HL-60 (cell line): ENCODE measurements around the gene AFAP1L2.

Experiments
- GABPA ChIP-seq: IDR thresholded peaks from 2 replicates; pipeline ENCODE4 v1.6.1; 2012; ENCODE audit warnings: low read depth
- POLR2AphosphoS5 ChIP-seq: IDR thresholded peaks from 2 replicates; pipeline ENCODE4 v1.6.1; 2012; ENCODE audit warnings: low read depth
- REST ChIP-seq: IDR thresholded peaks from 2 replicates; pipeline ENCODE4 v1.6.1; 2012; ENCODE audit warnings: low read depth; ENCODE audit not compliant: insufficient replicate concordance
- TF ChIP-seq, protein P1 (sequence below): IDR thresholded peaks from one replicate; pipeline ENCODE4 v1.5.1; 2011; ENCODE audit warnings: low read length, control low read depth, inconsistent platforms; ENCODE audit not compliant: insufficient read depth

GRCh38 chr10:114444819-114445218 is 40.5 kb upstream of the AFAP1L2 start:
- TF ChIP-seq GABPA (no peak), REST (no peak), POLR2AphosphoS5 (no peak)
- TF ChIP-seq, protein P1, sequence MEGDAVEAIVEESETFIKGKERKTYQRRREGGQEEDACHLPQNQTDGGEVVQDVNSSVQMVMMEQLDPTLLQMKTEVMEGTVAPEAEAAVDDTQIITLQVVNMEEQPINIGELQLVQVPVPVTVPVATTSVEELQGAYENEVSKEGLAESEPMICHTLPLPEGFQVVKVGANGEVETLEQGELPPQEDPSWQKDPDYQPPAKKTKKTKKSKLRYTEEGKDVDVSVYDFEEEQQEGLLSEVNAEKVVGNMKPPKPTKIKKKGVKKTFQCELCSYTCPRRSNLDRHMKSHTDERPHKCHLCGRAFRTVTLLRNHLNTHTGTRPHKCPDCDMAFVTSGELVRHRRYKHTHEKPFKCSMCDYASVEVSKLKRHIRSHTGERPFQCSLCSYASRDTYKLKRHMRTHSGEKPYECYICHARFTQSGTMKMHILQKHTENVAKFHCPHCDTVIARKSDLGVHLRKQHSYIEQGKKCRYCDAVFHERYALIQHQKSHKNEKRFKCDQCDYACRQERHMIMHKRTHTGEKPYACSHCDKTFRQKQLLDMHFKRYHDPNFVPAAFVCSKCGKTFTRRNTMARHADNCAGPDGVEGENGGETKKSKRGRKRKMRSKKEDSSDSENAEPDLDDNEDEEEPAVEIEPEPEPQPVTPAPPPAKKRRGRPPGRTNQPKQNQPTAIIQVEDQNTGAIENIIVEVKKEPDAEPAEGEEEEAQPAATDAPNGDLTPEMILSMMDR, result no peak
